Stimulated activated CD4-positive, alpha-beta T cell treated with anti-CD3 and anti-CD28 coated beads, Interleukin-12 subunit alpha, Interleukin-12 subunit beta, amount 100 ng/mL, for 24 hours (primary cell): ENCODE data around the gene PAPPA.

Source experiments
- DNase-seq, 2 experiments: peaks; one replicate each; pipeline ENCODE4 v3.0.0-alpha.2; 2020; ENCODE audit warnings: low read depth in 2 of 2

PAPPA gene

DNA sequence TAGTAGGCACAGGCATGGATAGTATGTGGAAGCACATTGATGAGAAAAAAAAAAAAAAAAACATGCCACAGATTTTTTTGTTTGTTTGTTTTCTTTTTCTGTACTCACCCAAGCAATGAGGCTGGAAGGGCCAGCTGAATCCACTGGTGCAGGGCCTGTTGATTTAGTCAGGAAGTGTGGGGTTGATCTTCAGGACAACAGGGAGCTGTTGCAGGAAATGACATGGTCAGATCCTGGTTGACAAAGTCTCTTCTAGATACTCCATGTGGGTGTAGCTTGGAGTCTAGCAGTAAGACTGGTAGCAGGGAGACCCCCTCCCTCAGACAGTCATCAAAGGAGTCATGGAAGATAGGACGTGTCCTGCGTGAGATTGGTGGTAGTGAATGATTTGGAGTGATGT, 191.8 kb downstream of the PAPPA start:
- no peak for DNase-seq

DNA sequence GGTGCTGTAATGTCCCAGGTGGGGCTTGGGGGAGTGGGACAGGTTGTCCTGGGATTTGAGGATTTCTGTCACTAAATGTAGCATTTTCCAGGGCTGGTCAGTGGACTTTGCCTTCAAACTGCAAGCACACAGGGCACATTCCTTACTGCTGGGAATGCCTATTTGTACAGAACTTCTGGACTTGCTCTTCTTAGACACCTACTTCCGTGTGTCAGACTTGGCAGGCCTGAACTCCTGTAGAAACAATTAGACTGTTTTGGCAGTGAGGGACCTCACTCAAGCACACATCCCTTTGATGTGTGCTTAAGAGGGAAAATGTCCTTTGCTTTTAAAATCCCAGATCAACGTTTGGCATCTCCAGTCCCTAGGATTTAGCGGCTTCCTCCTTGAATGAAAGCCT, 192.2 kb downstream of the PAPPA start:
- DNase-seq: no peak

DNA sequence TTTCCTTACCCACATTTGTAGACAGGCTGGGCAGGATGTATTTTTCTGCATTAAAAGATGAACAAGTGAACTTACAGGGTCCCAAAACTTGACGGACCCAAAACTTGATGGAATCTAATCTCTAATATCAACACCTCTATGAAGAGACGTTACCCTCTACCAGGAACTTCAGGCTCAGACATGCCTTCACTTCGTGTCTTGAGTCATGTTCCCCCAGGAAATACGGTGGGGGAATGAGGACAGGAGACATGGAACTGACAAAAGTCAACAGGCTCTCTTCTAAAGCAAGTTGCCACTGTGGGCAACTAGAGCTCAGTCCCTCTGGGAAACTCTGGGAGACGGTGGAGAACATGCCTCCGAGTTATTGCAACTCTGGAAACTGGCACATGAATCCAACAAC, 196.1 kb downstream of the PAPPA start:
- no peak for DNase-seq

DNA sequence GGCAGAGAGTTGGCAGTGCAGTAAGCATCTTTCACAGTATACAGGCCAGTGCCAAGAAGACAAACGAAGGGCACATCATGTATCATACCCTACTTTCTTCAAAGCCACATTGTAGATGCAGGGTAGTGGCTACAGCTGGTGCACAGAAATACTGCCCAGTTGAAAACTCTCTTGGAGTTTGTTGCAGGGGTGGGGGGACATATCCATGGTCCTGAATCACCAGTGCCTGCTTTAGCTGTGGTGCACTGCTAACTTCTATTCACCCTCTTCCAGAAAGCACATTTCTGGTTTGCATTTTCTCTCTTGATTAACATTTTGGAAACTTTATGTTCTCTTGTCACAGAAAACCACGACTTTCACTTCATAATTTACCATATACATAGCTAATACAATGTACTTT, 196.6 kb downstream of the PAPPA start:
- no peak for DNase-seq

DNA sequence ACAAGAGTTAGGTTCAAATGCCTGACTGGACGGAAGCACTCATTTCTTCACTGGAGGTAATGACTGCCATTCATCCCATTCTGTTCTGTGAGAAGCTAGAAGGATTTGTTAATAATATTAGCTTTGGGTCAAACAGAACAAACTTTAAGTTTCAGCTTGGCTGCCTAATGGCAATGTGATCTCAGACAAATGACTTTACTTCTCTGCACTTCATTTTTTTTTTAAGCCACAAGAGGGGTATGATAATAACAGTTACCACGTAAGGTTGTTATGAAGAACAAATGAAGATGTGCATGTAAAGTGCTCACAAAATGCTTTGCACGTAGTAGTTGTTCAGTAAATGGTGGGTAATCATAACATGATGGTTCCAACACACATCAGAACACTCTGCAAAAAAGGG, 199.4 kb downstream of the PAPPA start:
- no peak for DNase-seq

DNA sequence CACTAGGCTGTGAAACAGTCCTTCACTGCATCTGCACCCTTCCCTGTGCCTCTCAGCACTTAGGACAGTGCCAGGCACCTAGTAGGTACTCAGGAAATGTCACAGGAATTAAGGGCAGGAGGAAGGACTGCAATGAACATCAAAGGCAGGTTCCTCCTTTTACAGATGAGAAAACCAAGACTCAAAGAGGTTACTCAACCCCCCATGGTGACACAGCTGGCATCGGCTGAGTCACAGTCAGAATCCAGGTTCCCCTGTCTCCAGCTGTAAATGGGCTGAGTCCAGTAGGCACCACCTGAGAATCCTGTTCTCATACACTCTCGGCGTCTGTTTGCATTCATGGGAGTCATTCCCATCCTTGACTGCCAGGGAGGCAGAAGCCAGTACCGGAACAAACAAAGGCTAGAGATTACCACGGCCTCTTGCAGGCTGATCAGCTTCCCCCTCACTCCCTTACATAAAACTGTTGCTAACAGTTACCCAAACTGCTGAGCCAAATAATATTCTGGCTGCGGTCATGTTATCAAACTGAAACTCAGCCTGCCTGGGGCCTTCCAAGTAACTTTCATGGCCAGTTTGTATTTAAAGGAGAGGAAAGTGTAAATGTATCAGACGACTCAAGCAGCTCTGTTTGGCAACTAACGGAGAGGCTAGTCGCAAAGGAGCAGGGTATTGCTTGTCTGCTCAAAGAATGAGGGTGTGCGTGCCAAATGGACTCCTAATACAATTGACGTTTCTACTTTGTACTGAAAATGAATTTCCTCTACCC, 201.7 kb downstream of the PAPPA start:
- no peak for DNase-seq

DNA sequence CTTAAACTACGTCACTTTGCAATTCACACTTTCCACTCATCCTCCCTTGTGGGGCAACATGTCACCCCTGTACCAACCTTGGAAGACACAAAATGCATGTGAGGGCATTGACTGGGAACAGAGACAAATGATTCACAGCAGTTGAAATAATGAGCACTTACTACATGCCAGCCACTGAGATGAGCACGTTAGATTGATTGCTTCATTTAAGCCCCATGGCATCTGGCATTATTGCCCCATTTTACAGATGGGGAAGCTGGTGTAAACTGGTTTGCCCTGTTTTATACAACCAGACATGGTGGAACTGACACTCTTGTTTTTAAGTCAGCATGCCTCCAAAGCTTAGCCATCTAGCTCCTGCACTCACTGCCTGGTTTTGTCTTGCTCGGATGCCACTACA, 204.7 kb downstream of the PAPPA start:
- DNase-seq: no peak

DNA sequence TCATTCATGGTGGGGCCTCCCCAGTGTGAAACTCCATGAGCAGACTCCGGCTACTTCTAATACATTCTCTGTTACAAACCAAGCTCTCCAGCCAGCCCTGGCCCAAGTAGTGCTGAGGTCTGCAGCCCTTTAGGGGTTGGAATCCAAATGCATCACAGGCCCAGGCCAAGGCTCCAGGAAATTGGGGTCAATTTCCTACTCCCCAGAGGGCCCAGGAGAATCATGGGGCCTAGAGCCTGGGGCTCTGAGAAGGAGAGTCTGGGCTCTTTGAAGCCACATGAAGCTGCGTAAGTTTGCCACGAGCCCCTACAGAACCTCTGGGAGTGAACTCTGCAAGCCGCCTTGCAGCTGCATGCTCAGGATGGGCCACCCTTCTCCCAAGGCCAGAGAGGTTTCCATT, 206.4 kb downstream of the PAPPA start:
- no peak for DNase-seq

DNA sequence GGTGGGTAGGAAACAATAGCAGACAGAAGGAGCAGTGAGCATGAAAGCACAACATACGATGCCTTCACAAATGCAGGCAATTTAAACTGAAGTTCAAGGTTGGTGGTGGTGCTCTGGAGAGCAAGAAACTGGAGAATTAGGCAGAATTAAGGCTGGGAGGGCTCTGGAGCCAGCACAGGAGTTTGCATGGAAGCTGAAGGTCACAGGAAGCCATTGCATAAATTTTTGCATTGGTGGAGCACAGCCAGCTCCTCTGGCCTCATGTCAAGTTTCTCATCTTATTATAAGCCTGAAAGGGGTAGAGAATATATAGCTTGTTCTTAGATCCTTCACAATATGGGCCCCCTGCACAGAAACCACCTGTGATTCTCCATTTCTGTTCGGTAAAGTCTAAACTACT, 207.4 kb downstream of the PAPPA start:
- no peak for DNase-seq

DNA sequence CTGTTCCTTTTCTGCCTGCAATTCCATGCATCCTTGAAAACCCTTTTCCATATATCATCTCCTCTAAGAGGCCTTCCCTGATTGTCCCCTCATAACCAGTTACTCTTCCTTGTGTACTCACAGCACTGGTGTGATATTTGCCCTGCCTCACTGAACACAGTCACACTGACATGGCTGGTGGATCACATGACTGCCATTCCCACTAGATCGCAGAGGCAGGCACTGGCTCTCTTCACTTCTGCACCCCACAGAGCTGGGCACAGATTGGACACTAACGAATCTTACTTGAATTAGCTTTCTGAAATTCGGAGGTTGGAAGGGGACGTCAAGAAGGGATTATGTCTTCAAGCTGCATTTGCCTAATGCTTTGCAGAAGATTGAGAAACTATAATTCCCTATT, 208.0 kb downstream of the PAPPA start:
- DNase-seq: no peak

DNA sequence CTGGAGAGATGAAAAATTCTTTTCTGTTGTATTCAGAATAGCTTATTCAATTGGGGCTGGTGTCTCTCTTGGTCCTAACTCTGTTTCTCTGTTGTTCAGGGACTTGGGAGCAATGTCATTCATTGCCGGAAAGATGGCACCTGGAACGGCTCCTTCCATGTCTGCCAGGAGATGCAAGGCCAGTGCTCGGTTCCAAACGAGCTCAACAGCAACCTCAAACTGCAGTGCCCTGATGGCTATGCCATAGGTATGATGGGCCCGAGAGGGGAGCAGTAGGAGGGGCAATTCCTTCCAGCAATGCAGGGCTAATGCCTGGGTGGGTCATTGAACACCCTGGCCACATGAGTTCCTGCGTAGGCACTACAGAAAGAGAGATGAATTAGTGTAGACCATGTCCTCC, 208.9 kb downstream of the PAPPA start:
- DNase-seq: no peak

DNA sequence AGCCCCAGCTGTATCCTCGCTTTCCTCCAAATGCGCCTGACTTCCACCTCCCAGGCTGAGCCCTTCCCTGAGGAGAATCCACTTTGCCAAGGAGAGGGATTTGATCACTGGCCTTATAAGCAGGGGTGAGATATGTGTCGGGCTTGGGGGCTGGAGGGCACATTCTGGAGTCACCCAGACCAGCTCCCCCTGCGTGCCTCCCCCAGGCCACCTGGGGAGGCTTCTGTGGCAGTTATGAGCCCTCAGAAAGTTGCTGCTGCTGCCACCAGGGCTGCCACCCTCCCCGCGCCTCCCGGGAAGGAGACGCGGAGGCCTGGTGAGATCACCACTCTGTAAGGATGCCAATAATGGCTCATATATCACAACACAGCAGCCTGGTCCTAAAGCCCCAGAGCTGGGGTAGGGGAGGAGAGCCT, 211.5 kb downstream of the PAPPA start:
- DNase-seq: no peak

DNA sequence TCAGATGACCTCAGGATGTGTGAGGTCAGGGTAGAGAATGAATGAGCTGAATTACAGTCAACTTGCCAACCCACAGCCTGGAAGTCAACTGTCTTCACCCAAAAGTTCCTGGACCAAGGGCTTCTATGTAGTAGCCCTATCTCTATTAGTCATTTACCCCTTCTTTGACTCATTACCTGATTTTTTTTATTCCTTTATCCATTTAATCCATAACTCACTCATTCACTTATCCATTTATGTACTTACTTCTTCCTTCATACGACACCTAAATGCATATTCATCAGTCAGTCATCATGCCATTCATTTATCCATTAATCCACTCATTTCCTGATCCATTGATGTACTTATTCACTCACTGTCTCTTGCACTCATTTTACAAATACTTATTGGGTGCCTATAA, 212.7 kb downstream of the PAPPA start:
- no peak for DNase-seq

DNA sequence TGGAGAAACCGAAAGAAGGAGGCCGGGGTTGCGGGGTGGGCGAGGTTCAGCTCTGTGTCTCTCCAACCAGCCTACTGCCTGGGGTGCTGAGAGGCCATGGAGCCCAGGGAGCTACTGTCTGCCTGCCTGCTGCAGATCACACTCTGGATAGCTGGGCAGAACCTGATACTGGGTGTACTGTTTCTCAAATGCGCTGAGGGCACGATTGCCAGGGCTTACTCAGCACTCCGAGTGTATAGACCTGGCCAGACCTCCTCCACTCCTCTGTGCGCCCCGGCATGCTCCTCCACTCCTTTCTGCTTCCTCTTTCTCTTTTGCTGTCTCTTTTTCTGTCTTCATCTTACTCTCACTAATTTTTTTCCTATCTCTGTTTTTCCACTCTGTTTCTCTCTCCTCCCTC, 215.1 kb downstream of the PAPPA start:
- DNase-seq: no peak

DNA sequence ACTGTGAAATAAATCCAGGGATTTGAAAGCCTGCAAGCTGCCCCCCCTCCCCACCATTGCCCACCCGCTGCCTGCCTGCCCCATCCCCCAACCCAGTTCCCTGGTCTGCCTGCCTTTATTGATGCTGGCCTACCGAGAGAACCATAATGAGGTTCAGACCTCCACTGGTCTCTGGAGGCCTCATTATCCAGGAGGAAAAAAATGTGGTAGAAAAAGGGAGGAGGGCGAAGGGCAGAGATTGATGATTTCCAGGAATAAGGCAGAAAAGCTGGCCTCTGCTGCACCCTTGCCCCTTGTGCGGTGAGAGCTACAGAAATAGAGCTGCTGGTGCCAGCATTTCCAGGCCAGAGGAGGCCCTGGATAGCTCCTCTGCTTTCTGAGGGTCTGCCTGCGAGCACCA, 216.1 kb downstream of the PAPPA start:
- DNase-seq: no peak

DNA sequence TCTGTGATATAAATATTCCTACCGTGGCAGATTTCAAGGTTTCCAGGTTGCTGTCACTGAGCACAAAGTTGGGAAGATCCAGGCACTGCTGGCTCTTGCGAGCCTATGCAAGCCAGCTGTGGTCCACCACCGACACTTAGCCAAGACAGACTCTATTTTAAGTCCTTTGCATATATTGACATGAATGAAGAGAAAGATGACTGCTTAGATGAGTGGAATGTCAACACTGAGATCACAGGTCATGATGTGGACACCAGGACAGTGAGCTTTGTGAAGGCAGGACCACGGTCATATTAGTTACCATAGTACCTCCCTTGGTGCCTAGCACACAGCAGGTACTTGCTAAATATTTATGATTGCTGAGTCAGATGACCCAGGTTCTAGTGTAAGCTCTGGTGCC, 217.0 kb downstream of the PAPPA start:
- no peak for DNase-seq

DNA sequence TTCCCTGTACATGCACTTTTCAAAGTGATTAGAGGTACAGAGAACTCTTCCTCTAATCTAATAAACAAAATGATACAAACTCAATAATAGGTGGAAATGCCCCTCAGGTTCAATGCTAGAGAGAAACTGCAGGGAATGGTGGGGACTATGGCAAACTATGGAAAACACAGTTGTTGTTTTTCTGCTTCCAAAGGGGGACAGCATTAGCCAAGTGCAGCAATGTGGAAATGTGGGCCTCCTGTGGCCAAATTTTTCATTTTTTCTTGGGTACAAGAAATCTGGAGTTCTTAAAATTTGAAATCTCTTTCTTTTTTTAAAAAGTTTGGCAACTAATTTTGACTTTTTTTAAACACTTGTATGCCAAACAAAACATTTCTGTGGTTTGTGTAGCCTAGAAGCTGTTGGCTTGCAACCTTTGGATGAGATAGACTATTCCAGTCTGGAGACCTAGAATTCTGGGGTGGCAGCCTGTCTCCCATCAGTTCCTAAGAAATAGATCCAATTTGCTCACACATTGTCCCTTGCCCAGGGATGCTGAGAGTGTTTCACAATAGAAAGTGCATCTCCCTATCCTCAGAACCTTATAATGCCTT, 218.6 kb downstream of the PAPPA start:
- no peak for DNase-seq

DNA sequence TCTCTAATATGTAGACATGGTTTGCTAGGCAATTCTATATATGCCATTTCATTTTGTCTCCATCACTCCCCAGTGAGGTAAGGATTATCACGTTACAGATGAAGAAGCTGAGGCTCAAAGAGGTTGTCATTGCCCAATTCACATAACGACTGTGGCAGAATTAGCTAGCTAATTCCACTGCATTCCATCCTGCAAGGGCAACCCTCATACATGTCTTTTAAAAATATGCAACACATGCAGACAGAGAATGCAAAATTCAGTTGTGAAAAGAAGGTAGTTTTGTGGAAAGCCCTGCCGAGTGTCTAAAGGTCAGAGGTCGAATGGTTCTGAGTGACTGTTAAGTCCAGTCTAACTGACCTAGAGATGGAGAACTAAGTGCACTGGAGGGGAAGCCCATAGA, 219.2 kb downstream of the PAPPA start:
- no peak for DNase-seq

DNA sequence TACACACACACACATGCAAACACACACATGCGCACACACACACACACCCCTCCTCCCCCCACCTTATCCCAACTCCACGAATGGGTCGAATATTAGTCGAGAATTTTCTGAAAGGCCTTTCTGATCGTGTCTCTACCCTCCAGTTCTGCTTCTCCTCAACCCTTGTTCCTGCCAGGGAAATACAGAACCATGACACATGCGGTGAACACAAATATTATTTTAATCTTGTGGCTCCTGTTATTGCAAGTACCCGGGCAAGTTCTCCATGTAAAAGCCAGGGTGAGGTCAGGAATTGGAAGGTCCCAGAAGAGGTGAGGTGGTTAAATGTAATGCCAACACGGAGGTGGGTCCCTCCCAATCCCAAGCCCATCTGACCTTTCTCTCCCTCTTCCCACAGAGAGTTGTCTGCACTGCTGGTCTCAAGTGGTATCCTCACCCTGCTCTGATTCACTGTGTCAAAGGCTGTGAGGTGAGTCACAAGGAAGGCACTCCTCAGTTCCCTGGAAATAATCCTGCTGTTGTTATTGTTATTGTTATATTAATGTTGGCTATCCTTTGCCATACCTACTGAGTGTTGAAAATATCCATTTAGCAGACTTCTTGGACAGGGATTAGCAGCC, 223.7 kb downstream of the PAPPA start:
- no peak for DNase-seq

DNA sequence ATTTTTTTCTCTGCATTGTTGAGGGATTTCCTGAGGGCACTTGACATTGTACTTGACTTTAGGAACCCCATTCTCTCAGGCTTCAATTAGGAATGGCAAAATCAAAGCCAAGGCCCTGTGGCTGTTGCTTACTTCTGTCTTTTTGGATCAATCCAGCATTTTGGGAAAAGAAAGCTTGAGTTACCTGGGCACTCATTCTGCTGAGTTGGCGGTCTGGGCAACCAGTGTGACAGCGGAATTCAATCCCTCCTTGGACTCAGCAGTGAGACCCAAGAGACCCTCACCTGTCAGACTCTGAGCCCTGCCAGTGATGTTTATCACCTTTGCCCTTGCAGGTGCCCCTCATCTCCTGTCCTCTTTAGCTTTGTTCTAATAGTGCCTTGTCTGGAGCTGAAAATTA, 225.3 kb downstream of the PAPPA start:
- DNase-seq: no peak

DNA sequence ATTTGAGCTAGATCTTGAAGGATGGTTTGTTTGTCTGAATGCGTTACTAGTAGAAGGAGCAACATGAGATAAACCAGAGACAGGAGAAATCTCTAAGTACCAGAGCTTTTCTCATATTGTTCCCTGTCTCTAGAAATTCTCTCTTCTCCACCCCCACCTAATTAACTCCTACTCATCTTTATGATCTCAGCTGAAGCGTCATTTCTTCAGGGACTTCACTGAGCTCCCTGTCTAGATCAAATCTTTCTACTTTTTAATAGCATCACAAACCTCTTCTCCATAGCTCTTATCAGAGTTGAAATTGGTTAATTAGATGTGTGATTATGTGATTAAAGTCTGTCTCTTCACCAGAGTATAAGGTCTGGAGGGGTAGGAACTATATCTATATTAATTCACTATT, 226.2 kb downstream of the PAPPA start:
- DNase-seq: no peak

DNA sequence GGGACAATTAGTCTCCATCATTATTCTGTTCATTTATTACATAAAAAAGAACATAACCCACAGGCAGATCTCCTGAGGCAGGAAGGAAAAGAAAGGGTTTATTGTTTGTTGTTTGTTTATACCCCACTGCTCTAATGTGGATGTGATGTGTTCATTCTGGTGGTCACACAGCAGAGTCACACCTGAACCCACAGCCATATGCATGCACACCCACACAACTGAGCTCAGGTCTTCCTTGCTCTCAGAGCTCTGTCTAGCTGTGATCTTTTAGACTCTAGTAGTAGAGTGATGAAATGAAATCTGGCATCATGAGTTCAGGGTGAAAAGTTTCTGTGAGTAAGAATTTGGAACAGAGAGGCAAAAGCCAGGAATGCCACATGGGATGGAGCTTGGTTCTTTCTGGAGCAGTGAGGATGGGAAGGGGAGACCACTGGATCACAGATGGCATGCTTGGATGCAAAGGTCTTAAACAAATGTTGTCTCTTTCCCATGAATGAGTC, 227.0 kb downstream of the PAPPA start:
- DNase-seq: no peak

DNA sequence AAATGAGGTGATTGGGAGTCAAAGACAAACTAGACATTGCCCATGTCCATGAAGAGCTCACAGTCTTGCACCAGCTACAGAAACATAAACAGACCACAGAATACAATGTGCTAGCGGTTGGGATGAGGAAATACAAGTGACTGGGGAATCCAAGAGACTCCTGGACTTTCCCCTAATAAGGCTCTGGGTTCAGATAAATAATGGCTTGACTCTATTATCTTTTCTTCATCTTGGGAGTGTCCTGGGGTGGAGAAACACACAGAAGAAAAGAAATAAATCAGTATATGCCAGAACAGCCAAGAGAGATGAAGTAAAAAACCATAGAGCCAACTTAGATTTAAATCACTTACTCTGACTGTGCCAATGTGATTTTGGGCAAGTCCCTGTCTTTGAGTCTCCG, 227.8 kb downstream of the PAPPA start:
- no peak for DNase-seq
